PC-3 (cell line): ENCODE measurements around the gene LHX4. TPM values are rescaled to one million over a fixed set of nuclear protein-coding genes. Genes with fewer than 3 reads are reported as not detected.

Experiments used
- ATAC-seq: fragments of 200-7000 bp; cut with Tn5 transposase; 2 replicates; pipeline ENCODE4 v1.9.1; 2020; ENCODE audit warnings: mild to moderate bottlenecking, moderate library complexity
- BruUV-seq: library from RNA; stranded (reverse); fragments of 400-500 nt; replicated peaks from 2 replicates; lab custom pipeline; 2021; lab: Mats Ljungman, UMichigan
- CTCF ChIA-PET: fragments of 300-600 bp; sonication (Branson Sonifier 250); formaldehyde crosslinking; loops from one replicate; lab custom pipeline; 2022; ENCODE audit warnings: antibody characterized with exemption; lab: Charles Lee
- POLR2A ChIA-PET: fragments of 300-600 bp; sonication (Branson Sonifier 250); formaldehyde crosslinking; loops from one replicate; lab custom pipeline; 2022; ENCODE audit warnings: antibody characterized with exemption; ENCODE audit not compliant: unreplicated experiment; lab: Charles Lee
- DNase-seq: peaks from one replicate; pipeline ENCODE4 v3.0.0-alpha.2; 2015
- H2AFZ ChIP-seq: fragments of 300-600 bp; sonication (generic); 2 replicates; pipeline ENCODE4 v1.6.0; 2016; ENCODE audit warnings: antibody characterized with exemption, low read length
- H3F3A ChIP-seq: fragments of 300-600 bp; sonication (generic); one replicate; pipeline ENCODE4 v1.6.0; 2017; ENCODE audit warnings: antibody characterized with exemption, low read length, control low read depth, mild to moderate bottlenecking; ENCODE audit not compliant: unreplicated experiment
- H3K27ac ChIP-seq: fragments of 300-600 bp; sonication (generic); 2 replicates; pipeline ENCODE4 v1.5.1; 2016; ENCODE audit warnings: mild to moderate bottlenecking, low read length
- H3K27me3 ChIP-seq: fragments of 300-600 bp; sonication (generic); 2 replicates; pipeline ENCODE4 v1.6.1; 2016; ENCODE audit warnings: low read length, mixed read lengths
- H3K36me3 ChIP-seq: fragments of 300-600 bp; sonication (generic); 2 replicates; pipeline ENCODE4 v1.6.1; 2016; ENCODE audit warnings: low read depth, mixed run types, low read length, mixed read lengths
- H3K4me1 ChIP-seq: fragments of 300-600 bp; sonication (generic); 2 replicates; pipeline ENCODE4 v1.5.1; 2016; ENCODE audit warnings: low read length; ENCODE audit not compliant: insufficient read depth
- H3K4me2 ChIP-seq: fragments of 300-600 bp; sonication (generic); 2 replicates; pipeline ENCODE4 v1.6.0; 2016; ENCODE audit warnings: low read length
- H3K4me3 ChIP-seq: fragments of 300-600 bp; sonication (generic); 2 replicates; pipeline ENCODE4 v1.5.1; 2016; ENCODE audit warnings: mild to moderate bottlenecking, low read length, mixed read lengths
- H3K79me2 ChIP-seq: fragments of 300-600 bp; sonication (generic); 2 replicates; pipeline ENCODE4 v1.6.1; 2017; ENCODE audit warnings: low read length, mixed read lengths
- H3K9ac ChIP-seq: fragments of 300-600 bp; sonication (generic); 2 replicates; pipeline ENCODE4 v1.6.0; 2016; ENCODE audit warnings: mild to moderate bottlenecking, low read length
- H3K9me2 ChIP-seq: fragments of 300-600 bp; sonication (generic); replicated peaks from 2 replicates; pipeline ENCODE4 v1.6.1; 2016; ENCODE audit warnings: mixed run types, low read length, mixed read lengths
- H3K9me3 ChIP-seq: fragments of 300-600 bp; sonication (generic); 2 replicates; pipeline ENCODE4 v1.6.1; 2016; ENCODE audit warnings: low read length, mixed read lengths
- H4K20me1 ChIP-seq: fragments of 300-600 bp; sonication (generic); 2 replicates; pipeline ENCODE4 v1.6.1; 2016; ENCODE audit warnings: low read length, mixed read lengths
- CTCF ChIP-seq: fragments of 300-600 bp; sonication (generic); conservative IDR thresholded peaks from 2 replicates; pipeline ENCODE4 v1.5.1; 2017; ENCODE audit warnings: antibody characterized with exemption, low read depth, mild to moderate bottlenecking, low read length
- EZH2 ChIP-seq: fragments of 300-600 bp; sonication (generic); IDR thresholded peaks from one replicate; pipeline ENCODE4 v1.6.1; 2017; ENCODE audit warnings: antibody characterized with exemption, mild to moderate bottlenecking, low read length; ENCODE audit not compliant: unreplicated experiment
- EZH2phosphoT487 ChIP-seq: fragments of 300-600 bp; sonication (generic); IDR thresholded peaks from 2 replicates; pipeline ENCODE4 v1.6.1; 2018; ENCODE audit warnings: mild to moderate bottlenecking, antibody characterized with exemption, low read length, borderline replicate concordance
- intact Hi-C: fragments of 100-400 bp; cut with micrococcal nuclease; formaldehyde crosslinking; loops from 2 replicates; pipeline ENCODE4 v1.9.0; 2023
- total RNA-seq: library from RNA; depleted of rRNA; stranded (reverse); fragments of >200 nt; gene quantifications from 2 replicates; pipeline ENCODE4 v1.2.3, GENCODE V29; 2014

Gene LHX4
- total RNA-seq, 1 experiment from 2014 or later = 0.04 TPM

- ATAC-seq (no peak), DNase-seq (no peak)
These were observed 58.9 kb downstream of the LHX4 start for GRCh38 chr1:180288940-180289339.

GRCh38 chr1:180290265-180291001, 60.4 kb downstream of the LHX4 start:
- H3K4me2 ChIP-seq = no peak overlapping the region
- ATAC-seq = no peak
- H3K79me2 ChIP-seq = no peaks in the 10 kb centered on the region
- H3K27ac ChIP-seq = 0 out of 2 replicates have a peak overlapping the region, but pooled peaks have one; percentile 8
- ChIA-PET CTCF (no interaction called here), POLR2A (no interaction called here)
- TF ChIP-seq EZH2phosphoT487 = no peak
- no peak for TF ChIP-seq EZH2
- TF ChIP-seq CTCF = no peak
- H3K9me2 ChIP-seq = no peaks in the 10 kb centered on the region
- no TSS peak for BruUV-seq
- 0 out of 2 replicates have a peak, but pooled peaks cover 4% of the 10 kb centered on the region for H3K4me1 ChIP-seq
- no peaks in the 10 kb centered on the region for H3K9me3 ChIP-seq
- no peak overlapping the region for H3K4me3 ChIP-seq
- no peaks in the 10 kb centered on the region for H4K20me1 ChIP-seq
- intact Hi-C loops = no loop called here
- no peak overlapping the region for H2AFZ ChIP-seq
- no peak for DNase-seq
- no peaks in the 10 kb centered on the region for H3K36me3 ChIP-seq
- H3F3A ChIP-seq = no peaks in the 10 kb centered on the region
- no peaks in the 10 kb centered on the region for H3K27me3 ChIP-seq
- no peak overlapping the region for H3K9ac ChIP-seq

More at GRCh38 chr1:180288940-180289339, 58.9 kb downstream of the LHX4 start:
- H3F3A ChIP-seq = no peaks in the 10 kb centered on the region
- no peaks in the 10 kb centered on the region for H3K79me2 ChIP-seq
- CTCF ChIA-PET = no interaction called here
- H3K4me1 ChIP-seq = 0 out of 2 replicates have a peak, but pooled peaks cover 4% of the 10 kb centered on the region
- POLR2A ChIA-PET = no interaction called here
- no peaks in the 10 kb centered on the region for H4K20me1 ChIP-seq
- H3K9ac ChIP-seq = no peak overlapping the region
- no peak for TF ChIP-seq EZH2
- TF ChIP-seq CTCF = no peak
- TF ChIP-seq EZH2phosphoT487 = no peak
- H3K9me3 ChIP-seq = no peaks in the 10 kb centered on the region
- H3K27me3 ChIP-seq = no peaks in the 10 kb centered on the region
- H3K9me2 ChIP-seq = no peaks in the 10 kb centered on the region
- no peak overlapping the region for H2AFZ ChIP-seq
- intact Hi-C loops = no loop called here
- no peak overlapping the region for H3K4me3 ChIP-seq
- no peak overlapping the region for H3K4me2 ChIP-seq
- BruUV-seq = no TSS peak
- H3K27ac ChIP-seq = no peak overlapping the region
- H3K36me3 ChIP-seq = no peaks in the 10 kb centered on the region

- Histone ChIP-seq H2AFZ (no peak overlapping the region), H3K9me2 (no peaks in the 10 kb centered on the region), H3K27ac (0 out of 2 replicates have a peak overlapping the region, but pooled peaks have one; percentile 8), H3K79me2 (no peaks in the 10 kb centered on the region), H3K4me1 (0 out of 2 replicates have a peak, but pooled peaks cover 4% of the 10 kb centered on the region), H4K20me1 (no peaks in the 10 kb centered on the region), H3K4me2 (no peak overlapping the region), H3K4me3 (no peak overlapping the region), H3K9ac (no peak overlapping the region), H3K27me3 (no peaks in the 10 kb centered on the region), H3K9me3 (no peaks in the 10 kb centered on the region), H3K36me3 (no peaks in the 10 kb centered on the region), H3F3A (no peaks in the 10 kb centered on the region)
- DNase-seq (peak; percentile 48), ATAC-seq (peak; percentile 40; the same call in 1 of the 2 replicates)
- CTCF ChIA-PET = no interaction called here
- POLR2A ChIA-PET = no interaction called here
- no TSS peak for BruUV-seq
- intact Hi-C loops = no loop called here
- TF ChIP-seq EZH2phosphoT487 = no peak
- TF ChIP-seq CTCF = no peak
- no peak for TF ChIP-seq EZH2
These were observed 60.9 kb downstream of the LHX4 start for GRCh38 chr1:180291004-180291403.
